EL (cell line): ENCODE data around the gene VWA1.
A peak's percentile ranks its signal among the peaks of the same experiment; 100 is the strongest.
"Not testable (repeated sequence)": the region's sequence is repeated elsewhere in the genome, so short reads cannot be mapped to it uniquely, and the experiment has no call there.

ENCODE experiments used
- DNase-seq: peaks from one replicate; pipeline ENCODE4 v3.0.0-alpha.2; 2016

The VWA1 gene

DNA sequence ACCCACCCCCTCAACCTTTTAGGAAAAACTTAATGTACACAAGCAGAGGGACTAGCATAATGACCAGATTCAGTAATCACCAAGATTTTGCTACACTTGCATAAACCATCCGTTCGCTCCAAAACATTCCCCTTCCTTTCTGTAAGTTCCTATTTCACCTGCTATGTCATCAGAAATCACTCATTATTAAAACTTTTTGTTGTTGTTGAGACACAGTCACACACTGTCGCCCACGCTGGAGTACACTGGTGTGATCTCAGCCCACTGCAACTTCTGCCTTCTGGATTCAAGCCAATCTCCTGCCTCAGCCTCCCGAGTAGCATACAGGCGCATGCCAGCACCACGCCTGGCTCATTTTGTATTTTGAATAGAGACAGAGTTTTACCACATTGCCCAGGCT lies 31.8 kb upstream of the VWA1 start:
- no peak for DNase-seq

DNA sequence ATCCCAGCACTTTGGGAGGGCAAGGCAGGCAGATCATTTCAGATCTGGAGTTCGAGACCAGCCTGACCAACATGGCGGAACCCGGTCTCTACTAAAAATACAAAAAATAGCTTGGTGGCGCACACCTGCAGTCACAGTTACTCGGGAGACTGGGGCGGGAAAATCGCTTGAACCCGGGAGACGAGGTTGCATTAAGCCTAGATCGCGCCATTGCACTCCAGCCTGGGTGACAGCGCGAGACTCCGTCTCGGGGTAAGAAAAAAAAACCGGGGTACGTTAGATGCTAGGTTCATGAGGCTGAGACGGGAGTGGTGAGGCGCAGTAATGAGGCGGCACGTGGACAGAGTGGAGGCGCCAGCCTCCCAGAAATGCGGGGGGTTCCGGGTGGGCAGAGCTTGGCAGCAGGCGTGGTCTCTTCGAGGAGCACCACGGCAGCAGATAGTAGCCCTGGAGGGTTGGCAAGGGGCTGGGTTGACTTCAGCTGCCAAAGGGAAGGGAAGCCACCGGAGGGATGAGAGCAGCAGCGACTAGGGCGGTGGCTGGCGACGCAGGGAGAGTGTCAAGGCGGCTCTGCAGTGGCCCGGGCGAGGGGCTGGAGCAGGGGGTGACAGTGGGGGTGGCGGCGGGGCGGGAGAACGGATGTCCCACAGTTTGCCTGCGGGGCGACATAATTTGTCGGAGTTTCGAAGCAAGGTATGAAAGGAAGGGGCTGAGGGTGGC lies 29.2 kb upstream of the VWA1 start:
- no peak for DNase-seq

DNA sequence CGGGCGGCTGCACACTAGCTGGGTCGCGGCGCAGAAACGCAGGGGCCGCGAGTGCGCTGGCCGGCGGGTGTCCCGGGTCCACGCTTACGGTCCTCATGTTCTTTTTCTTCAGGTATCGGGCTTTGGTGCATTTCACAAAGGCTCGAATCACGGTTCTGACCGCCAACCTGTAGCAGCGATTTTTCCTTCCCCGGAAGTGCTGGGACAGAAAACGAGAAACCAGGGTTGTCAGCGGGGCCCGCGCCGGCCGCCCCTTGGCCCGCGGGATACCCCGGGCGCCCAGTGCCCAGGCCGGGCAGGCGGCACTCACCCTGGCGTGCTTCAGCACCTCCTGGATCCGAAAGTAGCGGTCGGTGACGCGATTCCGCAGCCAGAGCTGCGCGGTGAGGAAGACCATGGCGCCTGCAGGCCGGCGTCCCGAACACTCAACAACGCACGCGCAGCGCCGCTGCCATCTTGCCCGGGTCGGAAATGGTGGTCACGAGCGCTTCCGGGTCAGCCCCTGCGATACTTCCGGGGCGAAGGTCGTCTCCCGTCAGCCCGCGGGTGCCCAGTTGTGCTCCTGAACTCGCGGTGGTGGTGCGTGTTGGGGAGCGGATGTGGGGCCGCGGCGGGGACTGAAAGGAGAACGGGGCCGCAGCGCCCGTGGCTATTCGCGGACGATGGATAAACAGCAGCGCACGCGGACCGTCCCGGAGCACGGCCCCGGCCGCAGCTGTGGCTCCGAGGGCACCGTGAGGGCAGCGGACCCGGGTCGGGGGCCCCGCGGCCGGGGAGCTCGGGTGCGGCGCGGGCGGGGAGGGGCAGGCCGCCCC lies 28.5 kb upstream of the VWA1 start, which contains the start of gene MRPL20:
Gene MRPL20, minus strand, starts transcription at position 473 of the 815 bp plus-strand sequence. Its CDS starts 76 bp downstream, at position 397.
- DNase-seq: peak; percentile 92

DNA sequence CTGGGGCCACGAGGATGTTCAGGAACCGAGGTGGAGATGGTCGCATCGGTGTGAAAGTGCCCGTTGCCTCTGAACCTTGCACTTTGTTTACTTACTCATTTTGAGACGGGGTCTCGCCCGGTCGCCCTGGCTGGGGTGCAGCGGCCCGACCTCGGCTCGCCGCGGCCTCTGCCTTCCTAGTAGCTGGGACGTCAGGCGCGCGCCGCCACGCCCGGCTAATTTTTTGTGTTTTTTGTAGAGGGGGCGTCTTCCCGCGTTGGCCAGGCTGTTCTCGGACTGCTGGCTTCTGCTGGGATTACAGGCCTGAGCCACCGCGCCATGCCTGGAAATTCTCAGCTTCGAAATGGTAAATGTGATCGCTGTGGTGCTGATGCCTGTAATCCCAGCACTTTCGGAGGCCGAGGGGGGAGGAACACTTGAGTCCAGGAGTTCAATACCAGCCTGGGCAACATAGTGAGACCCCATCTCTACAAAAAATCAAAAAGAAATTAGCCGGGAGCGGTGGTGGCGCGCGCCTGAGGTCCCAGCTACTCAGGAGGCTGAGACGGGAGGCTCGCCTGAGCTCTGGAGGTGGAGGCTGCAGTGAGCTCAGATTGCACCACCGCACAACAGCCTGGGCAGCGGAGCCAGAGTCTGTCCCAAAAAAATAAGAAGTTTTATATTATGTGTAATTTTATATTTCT lies 27.7 kb upstream of the VWA1 start:
- DNase-seq: peak; percentile 40

DNA sequence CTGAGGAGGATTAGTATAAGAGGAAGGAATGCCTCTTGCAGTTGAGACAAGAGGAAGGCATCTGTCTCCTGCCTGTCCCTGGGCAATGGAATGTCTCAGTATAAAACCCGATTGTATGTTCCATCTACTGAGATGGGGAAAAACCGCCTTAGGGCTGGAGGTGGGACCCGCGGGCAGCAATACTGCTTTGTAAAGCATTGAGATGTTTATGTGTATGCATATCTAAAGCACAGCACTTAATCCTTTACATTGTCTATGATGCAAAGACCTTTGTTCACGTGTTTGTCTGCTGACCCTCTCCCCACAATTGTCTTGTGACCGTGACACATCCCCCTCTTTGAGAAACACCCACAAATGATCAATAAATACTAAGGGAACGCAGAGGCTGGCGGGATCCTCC lies 25.3 kb upstream of the VWA1 start:
- not testable (repeated sequence) for DNase-seq

DNA sequence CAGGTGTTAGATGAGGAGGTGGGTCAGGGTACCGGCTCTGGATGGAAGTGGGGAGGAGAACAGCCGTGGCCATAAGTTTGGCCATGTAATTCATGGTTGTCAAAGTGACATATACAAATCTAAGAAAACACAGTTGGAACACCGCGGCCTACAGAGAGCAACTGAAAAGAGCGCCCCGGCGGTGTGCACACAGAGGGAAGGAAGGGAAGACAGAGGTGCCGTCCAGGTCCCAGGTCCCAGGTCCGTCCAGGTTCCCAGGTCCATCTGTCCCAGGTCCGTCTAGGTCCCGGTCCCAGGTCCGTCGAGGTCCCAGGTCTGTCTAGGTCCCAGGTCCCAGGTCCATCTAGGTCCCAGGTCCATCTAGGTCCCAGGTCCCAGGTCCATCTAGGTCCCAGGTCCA lies 23.9 kb upstream of the VWA1 start:
- no peak for DNase-seq

DNA sequence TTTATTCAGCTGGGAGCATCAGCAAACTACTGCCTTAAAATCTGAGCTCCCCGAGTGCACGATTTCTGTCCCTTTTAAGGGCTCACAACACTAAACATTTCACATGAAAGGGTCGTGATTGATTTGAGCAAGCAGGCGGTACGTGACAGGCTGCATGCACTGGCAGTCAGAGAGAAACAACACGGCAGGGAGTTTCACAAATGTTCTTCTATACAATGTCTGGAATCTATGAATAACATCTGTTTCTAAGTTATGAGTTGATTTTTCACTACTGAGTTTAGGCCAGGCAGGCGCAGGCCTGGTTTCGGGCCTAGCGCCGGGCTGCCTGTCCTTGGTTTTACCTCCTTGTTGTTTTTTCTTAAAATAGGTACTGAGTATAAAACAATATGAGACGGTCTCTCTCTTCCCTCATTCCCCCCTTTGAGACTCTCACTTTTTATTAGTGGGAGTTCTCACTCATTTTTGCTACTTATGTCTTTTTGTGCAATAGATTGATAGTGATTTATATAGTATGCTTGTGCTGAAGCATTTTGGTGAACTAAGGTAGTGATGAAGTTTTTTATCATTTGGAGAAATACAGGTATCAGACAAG lies 23.1 kb upstream of the VWA1 start:
- not testable (repeated sequence) for DNase-seq

DNA sequence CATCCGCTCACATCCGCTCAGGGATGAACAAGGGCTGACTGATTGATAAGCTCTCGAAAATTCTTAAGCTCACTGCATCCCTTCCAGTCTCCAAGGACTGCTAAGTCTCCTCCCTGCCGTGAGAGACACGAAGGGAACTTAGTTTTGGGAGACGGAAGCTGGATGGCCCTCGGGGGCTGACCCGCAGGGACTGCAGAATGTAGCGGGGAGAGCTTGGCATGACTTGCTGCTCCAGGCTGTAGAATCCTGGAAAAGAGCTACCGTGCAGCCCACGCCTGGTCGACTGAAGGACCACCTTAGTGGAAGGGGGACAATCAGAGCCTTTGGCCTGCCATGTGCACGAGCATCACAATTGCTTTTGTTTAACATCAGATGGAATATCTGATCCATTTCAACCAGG lies 19.7 kb upstream of the VWA1 start:
- no peak for DNase-seq

DNA sequence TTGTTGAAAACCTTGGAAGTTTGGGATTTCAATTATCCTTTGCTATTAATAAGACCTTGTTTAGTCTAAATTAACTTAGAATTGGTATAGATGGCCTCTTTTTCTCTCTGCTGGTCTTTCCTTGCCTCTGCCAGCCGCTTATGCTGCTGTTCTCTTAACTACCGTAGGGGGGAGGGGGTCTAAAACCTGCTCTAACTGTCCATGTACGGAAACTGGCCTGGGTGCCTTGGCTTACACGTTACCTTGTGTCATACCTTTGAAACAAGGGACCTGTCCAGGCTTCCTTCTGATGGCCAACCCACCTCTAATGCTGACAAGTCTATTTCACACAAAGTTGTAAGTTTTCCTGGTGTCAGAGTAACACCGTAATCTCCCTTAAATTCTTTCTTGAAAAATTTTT lies 18.1 kb upstream of the VWA1 start:
- not testable (repeated sequence) for DNase-seq

DNA sequence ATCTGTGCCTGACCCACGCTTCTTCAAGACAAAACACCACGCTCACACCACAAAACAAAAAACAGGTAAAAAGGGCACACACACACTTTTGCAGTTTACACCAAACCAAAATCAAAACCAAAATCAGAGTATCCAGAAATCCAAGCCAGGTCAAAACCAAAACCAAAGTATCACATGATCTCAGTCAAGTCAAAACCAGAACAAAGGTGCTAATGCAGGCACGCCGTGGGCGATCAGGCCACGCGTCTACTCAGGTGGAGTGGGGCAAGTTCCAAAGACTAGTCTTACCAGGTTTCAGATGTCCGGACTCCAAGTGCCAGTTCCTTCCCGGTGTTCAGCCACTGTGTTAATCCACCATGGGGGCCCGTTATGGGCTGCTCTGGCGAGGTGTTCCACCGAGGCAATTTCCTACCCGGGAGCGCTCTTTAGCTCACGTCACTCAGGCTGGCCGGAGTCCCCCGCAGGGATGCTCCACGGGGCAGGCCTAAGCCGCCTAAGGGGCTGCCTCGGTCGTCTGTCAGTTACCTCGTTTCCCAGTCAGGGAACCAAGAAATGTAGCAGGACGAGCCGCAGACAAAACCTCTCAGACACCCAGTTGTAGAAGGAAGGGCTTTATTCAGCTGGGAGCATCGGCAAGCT lies 17.5 kb upstream of the VWA1 start:
- DNase-seq: not testable (repeated sequence)

DNA sequence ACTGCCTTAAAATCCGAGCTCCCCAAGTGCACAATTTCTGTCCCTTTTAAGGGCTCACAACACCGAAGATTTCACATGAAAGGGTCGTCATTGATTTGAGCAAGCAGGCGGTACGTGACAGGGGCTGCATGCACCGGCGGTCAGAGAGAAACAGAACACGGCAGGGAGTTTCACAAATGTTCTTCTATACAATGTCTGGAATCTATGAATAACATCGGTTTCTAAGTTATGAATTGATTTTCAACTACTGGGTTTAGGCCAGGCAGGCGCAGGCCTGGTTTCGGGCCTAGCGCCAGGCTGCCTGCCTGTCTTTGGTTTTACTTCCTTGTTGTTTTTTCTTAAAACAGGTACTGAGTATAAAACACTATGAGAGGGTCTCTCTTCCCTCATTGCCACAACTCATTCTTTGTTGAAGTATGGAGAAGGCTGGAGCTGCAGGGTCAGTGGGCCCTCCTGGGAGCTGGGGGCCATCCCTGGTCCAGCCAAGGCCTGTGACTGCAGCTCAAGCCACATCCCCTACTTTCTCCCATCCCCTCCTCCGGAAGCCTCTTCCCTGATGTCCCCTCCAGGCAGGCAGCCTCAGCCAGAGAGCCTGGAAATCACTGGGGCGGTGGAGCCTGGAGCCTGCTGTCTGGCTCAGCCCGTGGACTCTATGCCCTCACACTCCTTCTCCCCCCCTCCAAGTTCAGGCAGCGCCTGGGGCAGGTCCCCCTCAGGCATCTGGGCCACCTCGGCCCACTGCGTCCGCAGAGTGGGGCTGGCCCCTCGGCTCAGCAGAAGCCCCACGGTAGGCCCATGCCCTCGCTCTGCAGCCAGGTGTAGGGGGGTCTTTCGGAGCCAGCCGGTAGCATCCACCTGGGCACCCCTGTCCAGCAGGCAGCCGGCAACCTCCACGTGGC lies 16.8 kb upstream of the VWA1 start:
- DNase-seq: no peak

DNA sequence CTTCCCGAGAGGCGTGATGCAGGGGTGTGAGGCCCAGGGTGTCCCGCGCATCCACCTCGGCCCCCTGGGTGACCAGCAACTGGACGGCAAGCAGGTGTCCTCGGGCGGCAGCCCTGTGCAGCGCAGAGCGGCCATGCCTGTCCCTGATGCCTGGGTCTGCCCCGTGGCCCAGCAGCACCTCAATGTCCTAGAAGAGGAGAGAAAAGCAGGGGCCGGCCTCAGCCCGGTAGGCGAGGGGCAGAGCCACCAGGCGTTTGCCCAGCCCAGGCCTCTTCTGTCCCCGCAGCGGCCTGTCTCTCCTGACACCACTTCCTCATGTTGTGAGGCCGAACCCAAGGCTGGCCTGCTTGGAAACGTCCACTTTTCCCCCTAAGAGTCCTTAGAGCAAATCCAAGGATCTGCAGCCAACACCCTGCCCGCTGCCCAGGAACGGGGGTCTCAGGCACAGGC lies 16.1 kb upstream of the VWA1 start:
- no peak for DNase-seq

DNA sequence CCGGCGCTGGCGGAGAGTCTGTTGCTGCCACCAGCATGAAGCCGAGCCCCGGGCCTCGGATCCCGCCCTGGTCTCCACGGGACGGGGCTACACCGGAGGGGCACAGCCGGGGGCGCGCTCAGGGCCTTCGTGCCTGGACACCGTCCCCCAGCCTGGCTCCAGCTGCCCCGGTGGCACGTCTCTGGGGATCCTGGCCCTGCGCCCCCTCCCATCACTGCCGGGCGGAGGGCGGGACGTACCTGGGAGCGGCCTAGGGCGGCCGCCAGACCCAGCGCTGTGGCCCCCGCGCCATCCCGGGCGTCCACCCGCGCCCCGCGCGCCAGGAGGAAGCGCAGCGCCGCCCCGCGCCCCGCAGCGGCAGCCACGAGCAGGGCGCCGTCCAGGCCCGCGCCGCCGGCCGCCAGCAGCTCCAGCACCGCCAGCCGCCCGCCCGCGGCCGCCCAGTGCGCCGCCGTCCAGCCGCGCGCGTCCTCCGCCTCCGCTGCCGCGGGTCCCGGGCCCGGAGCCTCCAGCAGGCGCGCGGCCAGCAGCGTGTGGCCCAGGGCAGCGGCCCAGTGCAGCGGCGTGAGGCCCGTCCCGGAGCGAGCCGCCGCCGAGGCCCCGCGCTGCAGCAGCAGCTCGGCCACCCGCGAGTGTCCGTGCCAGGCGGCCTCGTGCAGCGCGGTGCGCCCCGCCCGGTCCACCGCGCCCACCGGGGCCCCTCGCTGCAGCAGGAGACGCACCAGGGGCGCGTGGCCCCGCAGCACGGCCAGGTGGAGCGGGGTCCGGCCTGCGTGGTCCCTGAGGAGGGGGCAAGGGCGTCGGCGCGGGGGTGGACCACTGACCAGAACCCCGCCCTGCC lies 15.5 kb upstream of the VWA1 start:
- DNase-seq: no peak

DNA sequence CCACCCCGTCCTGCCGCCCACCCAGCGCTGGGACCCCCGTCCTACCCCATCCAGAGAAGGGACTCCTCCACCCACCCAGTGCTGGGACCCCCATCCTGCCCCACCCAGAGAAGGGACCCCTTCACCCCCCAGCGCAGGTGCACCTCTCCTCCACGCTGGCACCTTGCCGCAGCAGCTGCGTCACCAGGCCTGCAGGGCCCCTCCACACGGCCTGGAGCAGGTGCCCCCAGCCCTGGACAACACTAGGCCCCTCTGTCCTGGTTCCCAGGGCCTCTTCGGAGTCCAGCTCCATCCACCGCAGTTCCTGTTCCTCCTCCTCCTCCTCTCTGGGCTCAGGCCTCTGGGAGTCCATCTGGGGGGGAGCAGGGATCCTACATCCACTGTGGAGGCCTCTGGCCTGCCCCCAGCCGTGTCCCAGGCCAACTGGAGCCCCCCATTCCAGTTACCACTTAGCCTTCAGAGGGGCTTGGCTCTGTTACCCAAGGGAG lies 14.8 kb upstream of the VWA1 start:
- DNase-seq: no peak

DNA sequence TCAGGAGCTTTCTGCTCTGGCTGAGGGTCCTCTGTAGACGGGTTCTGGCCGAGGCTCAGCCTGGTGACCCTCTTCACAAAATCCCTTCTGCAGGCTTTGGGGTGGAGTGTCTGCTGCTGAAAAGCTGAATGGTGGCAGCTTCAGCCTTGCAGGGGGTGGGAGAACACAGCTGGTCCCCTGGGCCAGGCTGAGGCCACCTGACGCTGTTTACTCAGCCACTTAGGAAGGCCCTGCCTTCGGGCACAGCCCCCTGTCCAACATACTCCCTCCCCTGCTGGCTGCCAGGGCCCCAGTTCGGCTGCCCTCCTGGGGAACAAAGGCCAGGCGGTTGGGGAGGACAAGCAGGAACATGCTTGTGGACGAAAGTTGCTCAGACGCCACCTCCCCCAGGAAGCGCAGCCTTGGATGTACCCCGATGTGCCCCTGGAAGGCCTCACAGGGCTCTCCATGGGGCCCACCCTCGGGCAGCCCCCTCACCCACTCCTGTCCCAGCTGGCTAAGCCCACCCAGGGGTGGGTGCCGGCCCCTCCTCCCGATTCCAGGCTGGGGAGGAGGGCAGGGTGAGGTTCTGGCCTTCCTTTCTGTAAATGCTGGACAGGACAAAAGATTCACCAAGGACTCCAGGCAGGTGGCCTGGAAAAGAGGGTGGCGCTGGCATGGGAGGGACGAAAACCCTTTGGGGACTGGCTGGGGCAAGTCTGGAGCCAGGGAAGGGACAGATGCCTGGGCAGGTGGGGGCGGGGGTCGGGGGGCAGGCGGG lies 14.2 kb upstream of the VWA1 start, which contains the start of gene ANKRD65:
Gene ANKRD65, minus strand, starts transcription at position 130 of the 760 bp plus-strand sequence. CDS start 271 bp downstream, outside the sequence.
- no peak for DNase-seq

DNA sequence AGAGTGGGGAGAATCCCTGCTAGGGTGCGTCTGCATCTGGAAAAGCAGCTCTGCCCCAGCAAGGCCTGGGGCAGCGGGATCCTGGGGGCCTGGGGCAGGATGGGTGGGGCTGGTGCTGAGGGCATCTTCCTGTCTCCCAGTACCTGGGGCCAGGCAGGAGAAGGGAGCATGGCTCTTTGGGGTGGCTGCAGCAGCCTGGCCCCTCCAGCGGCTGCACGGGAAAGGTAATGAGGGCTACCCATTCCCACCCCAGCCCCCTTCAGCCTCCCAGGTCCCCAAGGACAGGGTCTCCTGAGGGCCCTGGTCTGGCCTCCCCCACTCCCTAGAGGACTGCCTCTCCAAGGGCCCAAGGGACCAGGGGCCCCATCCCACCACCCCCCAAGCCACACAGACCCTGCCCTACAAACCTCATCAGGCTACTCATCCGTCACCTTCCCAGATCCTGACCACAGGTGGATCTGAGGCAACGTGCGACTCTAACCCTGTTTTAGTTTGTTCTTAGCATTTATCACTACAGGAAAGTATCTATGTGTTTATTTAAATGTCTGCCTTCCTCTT lies 13.5 kb upstream of the VWA1 start:
- no peak for DNase-seq

DNA sequence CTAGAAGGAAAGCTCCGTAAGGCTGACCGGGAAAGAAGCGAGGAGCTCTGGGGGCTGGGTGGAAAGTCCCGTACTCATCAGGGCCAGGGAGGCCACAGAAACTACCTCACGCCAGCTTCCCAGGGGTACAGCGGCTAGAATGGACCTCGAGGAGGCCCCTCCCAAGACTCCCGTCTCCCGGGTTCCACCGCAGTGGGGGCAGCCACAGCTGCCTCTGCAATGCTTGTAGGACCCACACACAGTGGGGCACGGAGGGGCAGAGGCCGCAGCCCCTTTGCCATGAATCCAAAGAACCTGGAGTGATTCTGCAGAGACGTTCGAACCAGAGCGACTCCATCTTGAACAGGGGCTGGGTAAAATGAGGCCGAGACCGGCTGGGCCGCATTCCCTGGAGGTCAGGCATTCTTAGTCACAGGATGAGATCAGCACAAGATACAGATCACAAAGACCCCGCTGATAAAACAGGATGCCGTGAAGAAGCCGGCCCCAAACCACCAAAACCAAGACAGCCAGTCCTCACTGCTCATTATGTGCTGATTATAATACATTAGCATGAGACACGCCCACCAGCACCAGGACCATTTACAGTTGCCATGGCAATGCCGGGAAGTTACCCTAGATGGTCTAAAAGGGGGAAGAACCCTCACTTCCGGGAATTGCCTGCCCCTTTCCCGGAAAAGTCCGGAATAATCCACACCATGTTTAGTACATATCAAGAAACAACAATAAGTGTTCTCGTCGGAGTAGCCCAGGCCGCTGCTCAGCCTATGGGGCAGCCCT lies 12.8 kb upstream of the VWA1 start:
- peak; percentile 73 for DNase-seq

DNA sequence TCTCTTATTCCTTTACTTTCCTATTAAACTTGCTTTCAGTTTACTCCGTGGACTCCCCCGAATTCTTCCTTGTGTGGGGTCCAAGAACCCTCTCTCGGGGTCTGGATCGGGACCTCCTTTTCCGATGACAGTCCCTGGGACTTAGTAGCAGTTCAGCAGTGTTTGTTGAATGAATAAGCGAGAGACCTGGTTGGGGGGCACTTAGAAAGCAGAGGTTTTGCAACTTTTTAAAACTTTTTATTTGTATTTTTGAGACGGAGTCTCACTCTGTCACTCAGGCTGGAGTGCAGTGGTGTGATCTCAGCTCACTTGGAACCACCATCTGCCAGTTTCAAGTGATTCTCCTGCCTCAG lies 12.3 kb upstream of the VWA1 start:
- DNase-seq: no peak
